Colonic mucosa (tissue), 4 donors: ENCODE data around the gene MAD2L1BP. TPM values are rescaled to one million over a fixed set of nuclear protein-coding genes. Genes with fewer than 3 reads are reported as not detected.

Experiments used
- DNase-seq: peaks from one replicate; pipeline ENCODE4 v3.0.0-alpha.2; 2020
- H3K27ac ChIP-seq: fragments of 200-600 bp; one replicate; pipeline ENCODE4 v1.8.0; 2021
- H3K27me3 ChIP-seq: fragments of 200-600 bp; one replicate; pipeline ENCODE4 v1.8.0; 2021
- H3K36me3 ChIP-seq: fragments of 200-600 bp; one replicate; pipeline ENCODE4 v1.8.0; 2021
- H3K4me1 ChIP-seq: fragments of 200-600 bp; one replicate; pipeline ENCODE4 v1.8.0; 2021; ENCODE audit warnings: mild to moderate bottlenecking
- H3K4me3 ChIP-seq: fragments of 200-600 bp; one replicate; pipeline ENCODE4 v1.8.0; 2021
- H3K9ac ChIP-seq, 2 donors: one replicate each; pipeline ENCODE4 v1.7.0; 2013; ENCODE audit warnings: control low read depth in 2 of 2, low read depth in 2 of 2, low read length in 2 of 2
- H3K9me3 ChIP-seq: fragments of 200-600 bp; one replicate; pipeline ENCODE4 v1.8.0; 2021
- CTCF ChIP-seq: fragments of 200-600 bp; IDR thresholded peaks from one replicate; pipeline ENCODE4 v1.8.0; 2022; ENCODE audit warnings: antibody characterized with exemption, mild to moderate bottlenecking
- intact Hi-C: fragments of 100-400 bp; cut with DNase I; formaldehyde crosslinking; loops from one replicate; pipeline ENCODE4 v1.14.1; 2022
- total RNA-seq, 2 donors: library from RNA; stranded (reverse); fragmentation: NEBNext Ultra II Directional in 1 of 2; extraction: Animal tissue kit (Norgen Biotek cat#: 25700) in 1 of 2; gene quantifications; one replicate each; pipeline ENCODE4 v1.2.1, GENCODE V29; 2021
- donor health status: healthy.
- donor health status: DM: no; HTN: no; CAD: no.
- donor health status: DM: no; HTN: no; CAD: no.

MAD2L1BP gene
- total RNA-seq, 2 donors from 2014 or later = 47.7 to 48.8 TPM

DNA sequence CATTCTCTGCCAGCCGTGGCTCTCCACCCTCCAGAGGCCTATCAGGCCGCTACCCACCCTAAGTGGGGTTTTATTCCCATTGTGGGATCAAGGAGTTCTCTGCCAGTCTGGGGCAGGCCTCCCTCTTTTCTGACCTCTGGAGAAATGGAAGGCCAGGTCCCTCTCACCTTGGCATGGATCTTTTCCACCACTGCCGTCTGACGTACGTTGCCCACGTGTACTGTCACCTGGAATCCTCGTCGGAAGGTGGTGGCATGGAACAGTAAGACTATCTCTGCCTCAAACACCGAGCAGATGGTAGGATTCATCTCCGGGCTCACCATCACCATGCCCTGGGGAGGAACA, 13.8 kb upstream of the MAD2L1BP start:
- DNase-seq = no peak
- intact Hi-C loops = no loop called here
- Histone ChIP-seq H3K9me3 (no peaks in the 10 kb centered on the region), H3K9ac (no peak overlapping the region), H3K36me3 (peaks cover 4% of the 10 kb centered on the region), H3K27ac (no peak overlapping the region), H3K4me3 (no peak overlapping the region), H3K4me1 (no peaks in the 10 kb centered on the region), H3K27me3 (no peaks in the 10 kb centered on the region)
- TF ChIP-seq CTCF = no peak

GRCh38 chr6:43622541-43622940, 13.1 kb upstream of the MAD2L1BP start:
- H3K9ac ChIP-seq = no peak overlapping the region
- no peaks in the 10 kb centered on the region for H3K9me3 ChIP-seq
- intact Hi-C loops = no loop called here
- H3K4me1 ChIP-seq = no peaks in the 10 kb centered on the region
- H3K36me3 ChIP-seq = peaks cover 4% of the 10 kb centered on the region
- no peak for DNase-seq
- no peaks in the 10 kb centered on the region for H3K27me3 ChIP-seq
- no peak overlapping the region for H3K27ac ChIP-seq
- H3K4me3 ChIP-seq = no peak overlapping the region
- no peak for TF ChIP-seq CTCF

GRCh38 chr6:43623880-43624785, 11.5 kb upstream of the MAD2L1BP start:
- Histone ChIP-seq H3K27ac (no peak overlapping the region), H3K9ac (no peak overlapping the region), H3K27me3 (no peaks in the 10 kb centered on the region), H3K4me3 (no peak overlapping the region), H3K9me3 (no peaks in the 10 kb centered on the region), H3K4me1 (no peaks in the 10 kb centered on the region), H3K36me3 (peaks cover 4% of the 10 kb centered on the region)
- DNase-seq = no peak
- TF ChIP-seq CTCF = no peak
- intact Hi-C loops = no loop called here

- intact Hi-C loops = no loop called here
- H3K9ac ChIP-seq = no peak overlapping the region
Observed at GRCh38 chr6:43624786-43625288, 10.8 kb upstream of the MAD2L1BP start.

DNA sequence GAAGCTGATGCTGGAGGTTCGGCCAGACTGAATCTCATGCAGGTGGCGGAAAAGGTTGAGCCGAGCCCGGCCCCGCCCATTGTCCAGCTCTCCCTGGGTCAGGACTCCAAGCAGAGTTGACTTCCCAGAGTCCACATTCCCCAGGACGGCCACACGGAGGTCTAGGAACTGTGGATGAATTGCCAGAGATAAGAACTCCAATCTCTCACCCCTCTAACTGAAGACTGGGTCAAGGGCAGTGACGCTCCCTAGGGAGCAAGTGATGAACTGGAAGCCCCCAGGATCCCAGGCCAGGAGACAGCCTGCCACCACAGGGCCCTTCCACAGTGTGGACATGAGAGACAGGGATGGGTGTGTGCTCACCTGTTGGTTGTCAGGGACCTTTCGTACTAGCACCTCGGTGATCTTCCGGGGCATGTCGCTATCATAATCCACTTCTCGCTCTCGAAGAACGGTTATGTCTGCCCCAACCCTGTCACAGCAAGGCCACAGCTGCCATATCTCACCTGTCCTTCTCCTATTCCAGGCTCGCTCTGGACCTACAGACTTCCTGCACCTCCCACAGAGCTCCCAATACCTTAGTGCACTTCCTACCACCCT, 10.1 kb upstream of the MAD2L1BP start:
- Histone ChIP-seq H3K4me1 (no peaks in the 10 kb centered on the region), H3K27ac (no peak overlapping the region), H3K27me3 (no peaks in the 10 kb centered on the region), H3K9ac (no peak overlapping the region), H3K9me3 (no peaks in the 10 kb centered on the region), H3K36me3 (peaks cover 4% of the 10 kb centered on the region), H3K4me3 (no peak overlapping the region)
- no peak for TF ChIP-seq CTCF
- intact Hi-C loops = no loop called here
- no peak for DNase-seq

More at GRCh38 chr6:43624786-43625288, 10.8 kb upstream of the MAD2L1BP start:
- H3K4me3 ChIP-seq = no peak overlapping the region
- no peaks in the 10 kb centered on the region for H3K27me3 ChIP-seq
- no peak for TF ChIP-seq CTCF
- peaks cover 4% of the 10 kb centered on the region for H3K36me3 ChIP-seq
- no peak overlapping the region for H3K27ac ChIP-seq
- H3K9me3 ChIP-seq = no peaks in the 10 kb centered on the region
- no peak for DNase-seq
- no peaks in the 10 kb centered on the region for H3K4me1 ChIP-seq
